Right lobe of liver (tissue), 4 donors: ENCODE results near the gene PLXNA4.

ENCODE experiments used
- POLR2A ChIP-seq: fragments of 450-650 bp; IDR thresholded peaks from one replicate; pipeline ENCODE4 v1.6.1; 2017; ENCODE audit warnings: antibody characterized with exemption, mild to moderate bottlenecking
- TF ChIP-seq, protein P1 (sequence below), 4 donors: fragments of 200-600 bp in 3 of 4; fragments of 450-650 bp in 1 of 4; IDR thresholded peaks; one replicate each; pipeline versions ENCODE4 v1.5.1 to v1.8.0; 2016 to 2022; ENCODE audit warnings: antibody characterized with exemption in 4 of 4, mild to moderate bottlenecking in 2 of 4
- donor health status: DM: no; HTN: no; CAD: no.
- donor health status: DM: no; HTN: no; CAD: no.
- donor health status: DM: no; HTN: yes; CAD: no.

DNA sequence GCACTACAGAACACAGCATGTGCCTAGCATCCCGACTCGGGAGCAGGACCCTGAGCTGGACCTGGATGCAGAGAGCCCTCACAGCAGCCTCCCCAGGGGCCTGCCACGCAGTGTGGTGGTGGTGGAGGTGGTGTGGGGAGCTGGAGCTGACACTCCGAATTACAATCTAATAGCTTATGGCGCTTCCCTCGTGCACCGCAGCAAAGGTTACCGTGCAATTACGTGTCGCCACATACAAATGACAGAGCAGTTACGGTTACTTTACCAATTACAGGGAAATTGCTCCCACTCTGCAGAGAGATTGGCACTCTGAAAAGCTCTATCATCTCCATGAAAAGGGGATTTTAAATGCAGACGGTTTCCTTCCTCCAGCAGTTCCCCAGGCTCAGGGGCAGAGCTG, 81.8 kb downstream of the PLXNA4 start:
- TF ChIP-seq POLR2A = no peak
- TF ChIP-seq, protein P1, sequence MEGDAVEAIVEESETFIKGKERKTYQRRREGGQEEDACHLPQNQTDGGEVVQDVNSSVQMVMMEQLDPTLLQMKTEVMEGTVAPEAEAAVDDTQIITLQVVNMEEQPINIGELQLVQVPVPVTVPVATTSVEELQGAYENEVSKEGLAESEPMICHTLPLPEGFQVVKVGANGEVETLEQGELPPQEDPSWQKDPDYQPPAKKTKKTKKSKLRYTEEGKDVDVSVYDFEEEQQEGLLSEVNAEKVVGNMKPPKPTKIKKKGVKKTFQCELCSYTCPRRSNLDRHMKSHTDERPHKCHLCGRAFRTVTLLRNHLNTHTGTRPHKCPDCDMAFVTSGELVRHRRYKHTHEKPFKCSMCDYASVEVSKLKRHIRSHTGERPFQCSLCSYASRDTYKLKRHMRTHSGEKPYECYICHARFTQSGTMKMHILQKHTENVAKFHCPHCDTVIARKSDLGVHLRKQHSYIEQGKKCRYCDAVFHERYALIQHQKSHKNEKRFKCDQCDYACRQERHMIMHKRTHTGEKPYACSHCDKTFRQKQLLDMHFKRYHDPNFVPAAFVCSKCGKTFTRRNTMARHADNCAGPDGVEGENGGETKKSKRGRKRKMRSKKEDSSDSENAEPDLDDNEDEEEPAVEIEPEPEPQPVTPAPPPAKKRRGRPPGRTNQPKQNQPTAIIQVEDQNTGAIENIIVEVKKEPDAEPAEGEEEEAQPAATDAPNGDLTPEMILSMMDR (IDR thresholded peaks at IDR 0.05) = no peak
